Keratinocyte (primary cell): ENCODE results near the gene WNT3. TPM values are rescaled to one million over a fixed set of nuclear protein-coding genes. Genes with fewer than 3 reads are reported as not detected.
A peak's percentile ranks its signal among the peaks of the same experiment; 100 is the strongest.

Experiments used
- DNase-seq: peaks from one replicate; pipeline ENCODE4 v3.0.0-alpha.2; 2011; ENCODE audit warnings: low read depth, missing footprints, low spot score
- FAIRE-seq: peaks from 2 replicates; lab custom pipeline; 2011; peaks lifted over from hg19 to GRCh38; lab: Jason Lieb, UNC
- H2AFZ ChIP-seq: 2 replicates; pipeline ENCODE4 v1.6.0; 2012; ENCODE audit warnings: low read length, control low read depth, inconsistent platforms; ENCODE audit not compliant: control insufficient read depth
- H3K27ac ChIP-seq: 2 replicates; pipeline ENCODE4 v1.5.1; 2011; ENCODE audit warnings: low read length; ENCODE audit not compliant: control insufficient read depth, insufficient read depth
- H3K27me3 ChIP-seq: 3 replicates; pipeline ENCODE4 v1.6.0; 2011; ENCODE audit warnings: low read length; ENCODE audit not compliant: control insufficient read depth, insufficient read depth; ENCODE audit errors: extremely low read depth
- H3K36me3 ChIP-seq, 2 experiments: 2 replicates in 1 of 2; 3 replicates in 1 of 2; pipeline ENCODE4 v1.5.1; 2011; ENCODE audit warnings: low read length in 2 of 2, mild to moderate bottlenecking in 1 of 2; ENCODE audit not compliant: control insufficient read depth in 2 of 2, insufficient read depth in 2 of 2; ENCODE audit errors: extremely low read depth in 1 of 2
- H3K4me1 ChIP-seq: 3 replicates; pipeline ENCODE4 v1.5.1; 2011; ENCODE audit warnings: low read length; ENCODE audit not compliant: control insufficient read depth, insufficient read depth; ENCODE audit errors: extremely low read depth
- H3K4me2 ChIP-seq: 3 replicates; pipeline ENCODE4 v1.6.0; 2011; ENCODE audit warnings: low read depth, low read length; ENCODE audit not compliant: control insufficient read depth, insufficient read depth; ENCODE audit errors: extremely low read depth
- H3K4me3 ChIP-seq, 3 experiments: fragments of 200-600 bp in 1 of 3; sonication (generic) in 1 of 3; 2 replicates in 2 of 3; 3 replicates in 1 of 3; pipeline ENCODE4 v1.5.1; 2011 to 2016; ENCODE audit warnings: low read length in 3 of 3, mild to moderate bottlenecking in 3 of 3, control low read depth in 2 of 3, inconsistent platforms in 1 of 3, low read depth in 1 of 3, mixed read lengths in 1 of 3, mixed run types in 1 of 3, moderate library complexity in 1 of 3; ENCODE audit not compliant: control insufficient read depth in 2 of 3, insufficient read depth in 2 of 3; ENCODE audit errors: extremely low read depth in 1 of 3
- H3K79me2 ChIP-seq: 2 replicates; pipeline ENCODE4 v1.6.0; 2012; ENCODE audit warnings: low read length; ENCODE audit not compliant: control insufficient read depth, insufficient read depth
- H3K9ac ChIP-seq: 3 replicates; pipeline ENCODE4 v1.6.0; 2011; ENCODE audit warnings: low read length; ENCODE audit not compliant: control insufficient read depth, insufficient read depth; ENCODE audit errors: extremely low read depth
- H3K9me1 ChIP-seq: 3 replicates; pipeline ENCODE4 v1.6.0; 2011; ENCODE audit warnings: low read length; ENCODE audit not compliant: control insufficient read depth, insufficient read depth; ENCODE audit errors: extremely low read depth
- H3K9me3 ChIP-seq: 2 replicates; pipeline ENCODE4 v1.5.1; 2012; ENCODE audit warnings: low read depth, low read length; ENCODE audit not compliant: control insufficient read depth
- H4K20me1 ChIP-seq: 3 replicates; pipeline ENCODE4 v1.6.0; 2011; ENCODE audit warnings: low read length; ENCODE audit not compliant: control insufficient read depth, insufficient read depth; ENCODE audit errors: extremely low read depth
- EZH2 ChIP-seq: IDR thresholded peaks from one replicate; pipeline ENCODE4 v1.6.1; 2012; ENCODE audit warnings: inconsistent platforms, mild to moderate bottlenecking, low read length, moderate library complexity
- dilution Hi-C: fragments of 300-500 bp; cut with MboI; formaldehyde crosslinking; loops from one replicate; pipeline ENCODE4 v1.7.0; 2020; ENCODE audit warnings: low sequenced_read_pairs; ENCODE audit not compliant: extremely low pct_ligation_motif_present
- polyA plus RNA-seq, 5 experiments: library from polyadenylated mRNA; depleted of rRNA in 3 of 5; stranded (reverse) in 3 of 5; stranded (forward) in 1 of 5; unstranded in 1 of 5; fragments of >200 nt; gene quantifications; 1 replicate in 1 of 5; 2 replicates in 3 of 5; 3 replicates in 1 of 5; pipeline versions ENCODE4 v1.2.1 to v1.2.3, GENCODE V29; 2011 to 2012; ENCODE audit warnings: missing spikeins in 2 of 5, low read depth in 1 of 5, low replicate concordance in 1 of 5
- TF ChIP-seq, protein P1 (sequence below), 3 experiments: IDR thresholded peaks in 1 of 3; conservative IDR thresholded peaks in 1 of 3; optimal IDR thresholded peaks in 1 of 3; 2 replicates in 2 of 3; 3 replicates in 1 of 3; pipeline versions ENCODE3 to v1.5.1; 2011; ENCODE audit warnings: low read length in 3 of 3, mild to moderate bottlenecking in 3 of 3, moderate library complexity in 2 of 3, control low read depth in 1 of 3, inconsistent platforms in 1 of 3; ENCODE audit not compliant: insufficient read depth in 2 of 3; ENCODE audit errors: extremely low read depth in 1 of 3

The WNT3 gene
- polyA plus RNA-seq, 1 donor (not counting 4 experiments of a cell fraction or from before 2014, with no cell fraction given), result 1.9 TPM

DNA sequence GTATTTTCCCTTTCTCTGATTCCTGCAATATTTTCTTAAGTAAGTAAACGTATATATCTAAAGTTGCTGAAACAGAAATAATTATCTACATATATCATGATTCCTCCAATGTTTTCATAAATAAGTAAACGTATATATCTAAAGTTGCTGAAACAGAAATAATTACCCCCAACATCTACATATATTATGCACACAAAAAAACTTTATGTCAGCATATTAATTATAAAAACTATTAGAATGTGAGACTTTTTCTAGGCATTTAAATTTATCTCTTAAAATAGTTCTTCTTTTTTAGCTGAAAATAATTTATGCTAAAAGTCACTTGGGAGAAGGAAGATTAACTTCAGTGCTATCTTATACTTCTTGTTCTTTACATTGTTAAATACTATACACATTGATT, 88.5 kb downstream of the WNT3 start:
- no peak overlapping the region for H3K9ac ChIP-seq
- peak overlapping the region; percentile 59 for H3K4me2 ChIP-seq
- peaks cover 3% of the 10 kb centered on the region for H3K9me1 ChIP-seq
- TF ChIP-seq, protein P1, sequence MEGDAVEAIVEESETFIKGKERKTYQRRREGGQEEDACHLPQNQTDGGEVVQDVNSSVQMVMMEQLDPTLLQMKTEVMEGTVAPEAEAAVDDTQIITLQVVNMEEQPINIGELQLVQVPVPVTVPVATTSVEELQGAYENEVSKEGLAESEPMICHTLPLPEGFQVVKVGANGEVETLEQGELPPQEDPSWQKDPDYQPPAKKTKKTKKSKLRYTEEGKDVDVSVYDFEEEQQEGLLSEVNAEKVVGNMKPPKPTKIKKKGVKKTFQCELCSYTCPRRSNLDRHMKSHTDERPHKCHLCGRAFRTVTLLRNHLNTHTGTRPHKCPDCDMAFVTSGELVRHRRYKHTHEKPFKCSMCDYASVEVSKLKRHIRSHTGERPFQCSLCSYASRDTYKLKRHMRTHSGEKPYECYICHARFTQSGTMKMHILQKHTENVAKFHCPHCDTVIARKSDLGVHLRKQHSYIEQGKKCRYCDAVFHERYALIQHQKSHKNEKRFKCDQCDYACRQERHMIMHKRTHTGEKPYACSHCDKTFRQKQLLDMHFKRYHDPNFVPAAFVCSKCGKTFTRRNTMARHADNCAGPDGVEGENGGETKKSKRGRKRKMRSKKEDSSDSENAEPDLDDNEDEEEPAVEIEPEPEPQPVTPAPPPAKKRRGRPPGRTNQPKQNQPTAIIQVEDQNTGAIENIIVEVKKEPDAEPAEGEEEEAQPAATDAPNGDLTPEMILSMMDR (optimal IDR thresholded peaks at IDR 0.05 in 1 of 3, IDR thresholded peaks at IDR 0.05 in 1 of 3, conservative IDR thresholded peaks at IDR 0.05 in 1 of 3; ENCODE audit: extremely low read depth in 1 of 3, insufficient read depth in 2 of 3, low read length in 3 of 3), result no peak
- TF ChIP-seq EZH2, result no peak
- DNase-seq (no peak), FAIRE-seq (no peak)
- peaks cover 0 to 7% of the 10 kb centered on the region in 2 experiments for H3K36me3 ChIP-seq
- H4K20me1 ChIP-seq, result no peaks in the 10 kb centered on the region
- no peak overlapping the region for H2AFZ ChIP-seq
- H3K4me1 ChIP-seq, result peaks cover 86% of the 10 kb centered on the region
- no peak overlapping the region for H3K4me3 ChIP-seq
- H3K79me2 ChIP-seq, result no peaks in the 10 kb centered on the region
- H3K9me3 ChIP-seq, result no peaks in the 10 kb centered on the region
- H3K27ac ChIP-seq, result peak overlapping the region; percentile 70
- dilution Hi-C loops, result no loop called here
- H3K27me3 ChIP-seq, result no peaks in the 10 kb centered on the region

DNA sequence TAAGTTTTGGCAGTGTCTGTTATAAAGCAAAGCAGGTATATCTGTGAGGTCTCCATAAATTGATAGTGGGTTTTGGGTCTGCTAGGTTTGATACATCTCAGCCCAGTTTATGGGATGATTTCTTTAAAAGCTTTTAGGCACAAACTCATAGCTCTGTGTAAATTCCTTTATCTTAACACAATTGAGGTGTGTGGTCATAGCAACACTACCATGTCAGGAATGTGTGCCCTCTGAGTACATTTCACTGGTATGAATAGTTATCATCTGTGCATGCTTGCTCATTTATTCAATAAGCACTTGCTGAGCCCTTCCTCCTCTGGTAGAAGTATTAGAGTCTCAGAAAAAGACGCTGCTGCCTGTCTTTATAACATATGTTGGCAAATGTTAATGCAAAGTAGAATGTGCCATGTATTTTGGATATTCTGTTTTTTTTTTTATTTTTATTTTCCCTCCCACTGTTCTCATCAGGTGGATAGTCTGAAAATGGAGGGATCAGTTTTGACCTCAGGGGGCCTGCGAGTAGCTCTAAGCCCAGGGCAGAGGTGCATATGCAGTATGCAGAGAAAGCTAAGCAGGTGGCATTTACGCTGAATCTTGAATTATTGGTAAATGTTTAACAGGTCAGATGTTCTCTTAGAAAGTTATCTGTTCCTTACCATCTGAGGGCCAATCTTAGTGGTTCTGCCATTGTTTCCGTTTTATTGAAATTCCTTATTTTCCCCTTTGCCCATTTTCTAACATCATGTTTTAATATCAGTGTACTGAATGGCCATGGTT, 90.7 kb downstream of the WNT3 start:
- no peaks in the 10 kb centered on the region for H3K27me3 ChIP-seq
- H3K9me3 ChIP-seq, result no peaks in the 10 kb centered on the region
- H3K79me2 ChIP-seq, result no peaks in the 10 kb centered on the region
- DNase-seq (no peak), FAIRE-seq (peak; percentile 90)
- H3K4me1 ChIP-seq, result peaks cover 86% of the 10 kb centered on the region
- H3K36me3 ChIP-seq, result peaks cover 0 to under 1% of the 10 kb centered on the region in 2 experiments
- TF ChIP-seq, protein P1 (optimal IDR thresholded peaks at IDR 0.05 in 1 of 3, IDR thresholded peaks at IDR 0.05 in 1 of 3, conservative IDR thresholded peaks at IDR 0.05 in 1 of 3; ENCODE audit: extremely low read depth in 1 of 3, insufficient read depth in 2 of 3, low read length in 3 of 3), result no peak
- TF ChIP-seq EZH2, result no peak
- H3K27ac ChIP-seq, result peak overlapping the region; percentile 73
- H3K9me1 ChIP-seq, result peaks cover 1% of the 10 kb centered on the region
- H3K4me2 ChIP-seq, result peak overlapping the region; percentile 70
- no peak overlapping the region for H3K9ac ChIP-seq
- peak overlapping the region; percentile 24 for H2AFZ ChIP-seq
- dilution Hi-C loops, result no loop called here
- H3K4me3 ChIP-seq, result peak overlapping the region in 1 of 3 experiments; percentile 19
- no peaks in the 10 kb centered on the region for H4K20me1 ChIP-seq
